RPMI8226 (cell line): ENCODE data around the gene DHH.
A peak's percentile ranks its signal among the peaks of the same experiment; 100 is the strongest.

Experiments
- DNase-seq: peaks from one replicate; pipeline ENCODE4 v3.0.0-alpha.2; 2015

DHH gene

DNA sequence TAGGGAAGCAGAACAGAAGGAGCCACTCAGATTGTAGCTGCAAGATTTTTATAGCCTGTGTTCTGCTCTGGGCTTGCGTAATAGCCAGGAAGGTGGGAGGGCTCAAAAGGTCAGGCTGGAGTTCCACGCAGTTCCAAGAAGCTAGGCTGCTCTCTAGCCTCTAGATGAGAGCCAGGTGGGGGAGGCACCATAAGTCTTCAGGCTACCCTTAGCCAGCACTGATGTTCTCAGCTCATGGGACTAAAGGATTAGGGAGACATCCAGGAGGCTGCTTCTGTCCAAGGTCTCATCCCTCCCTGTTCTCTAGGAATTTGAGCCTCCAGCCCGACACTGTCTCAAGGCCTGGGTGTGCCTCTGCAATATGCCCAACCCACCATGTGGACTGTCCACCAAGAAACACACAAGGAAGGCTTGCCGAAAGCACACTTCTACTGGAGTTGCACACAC, 14.4 kb upstream of the DHH start:
- DNase-seq = no peak

- no peak for DNase-seq
These were observed 11.0 kb upstream of the DHH start for GRCh38 chr12:49105504-49106084.

- no peak for DNase-seq
These were observed 10.2 kb upstream of the DHH start for GRCh38 chr12:49104822-49105221.

GRCh38 chr12:49100380-49100779, 5.8 kb upstream of the DHH start:
- no peak for DNase-seq

DNA sequence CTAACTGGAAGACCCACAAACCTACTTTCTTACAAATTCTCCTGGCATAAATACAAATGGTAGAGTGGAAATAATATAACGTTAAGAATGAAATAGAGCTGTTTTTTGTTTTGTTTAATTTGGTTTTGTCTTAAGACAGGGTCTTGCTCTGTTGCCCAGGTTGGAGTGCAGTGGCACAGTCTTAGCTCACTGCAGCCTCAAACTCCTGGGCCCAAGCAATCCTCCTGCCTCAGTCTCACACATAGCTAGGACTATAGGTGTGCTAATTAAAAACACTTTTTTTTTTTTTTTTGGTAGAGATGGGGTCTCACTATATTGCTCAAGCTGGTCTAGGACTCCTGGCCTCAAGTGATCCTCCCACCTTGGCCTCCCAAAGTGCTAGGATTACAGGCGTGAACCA, 4.1 kb upstream of the DHH start:
- DNase-seq = no peak

DNA sequence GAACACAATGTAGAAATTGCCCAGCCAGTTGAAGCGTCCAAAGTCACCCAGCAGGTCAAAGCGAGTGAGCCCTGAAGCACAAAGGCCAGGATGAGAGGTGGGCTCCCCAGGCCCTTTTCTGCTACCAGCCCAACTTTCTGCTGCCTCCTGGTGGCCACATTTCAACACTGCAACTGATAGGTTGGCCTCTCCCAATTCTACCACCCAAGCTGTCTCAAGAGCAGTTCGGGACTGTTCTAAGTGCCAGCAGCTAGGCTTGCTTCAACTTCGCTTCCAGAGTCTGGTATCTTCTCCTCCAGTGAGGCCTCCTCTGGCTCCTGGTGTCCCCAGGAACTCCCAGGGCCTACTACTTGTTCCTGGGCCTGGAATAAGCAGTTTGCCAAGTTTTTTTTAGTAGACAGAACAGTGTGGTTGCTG, 3.4 kb upstream of the DHH start:
- DNase-seq = peak; percentile 59

DNA sequence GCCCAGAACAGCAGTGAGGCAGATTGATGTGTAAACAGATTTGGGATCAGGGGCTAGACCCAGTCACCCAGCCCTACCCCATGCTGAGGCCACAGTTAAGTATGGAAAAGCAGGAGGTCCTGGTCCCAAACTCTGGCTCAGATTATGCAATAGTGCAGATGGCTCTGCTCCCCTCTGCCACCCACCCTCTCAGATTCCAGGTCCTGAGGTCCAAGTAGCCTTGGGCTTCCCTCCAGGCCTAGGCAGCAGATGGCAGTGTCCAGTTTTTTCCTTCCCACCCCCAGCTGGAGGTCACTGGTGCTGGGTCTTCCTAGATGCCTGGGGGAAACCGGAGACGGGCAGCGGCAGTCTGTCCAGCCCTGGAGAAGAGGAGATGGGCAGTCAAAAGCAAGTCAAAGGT, 2.8 kb upstream of the DHH start:
- no peak for DNase-seq

- DNase-seq = no peak
These were observed 369 bp upstream of the DHH start for GRCh38 chr12:49094975-49095365.

GRCh38 chr12:49093792-49094159, 825 bp downstream of the DHH start:
- no peak for DNase-seq

GRCh38 chr12:49092816-49093406, 1.7 kb downstream of the DHH start:
- no peak for DNase-seq

DNA sequence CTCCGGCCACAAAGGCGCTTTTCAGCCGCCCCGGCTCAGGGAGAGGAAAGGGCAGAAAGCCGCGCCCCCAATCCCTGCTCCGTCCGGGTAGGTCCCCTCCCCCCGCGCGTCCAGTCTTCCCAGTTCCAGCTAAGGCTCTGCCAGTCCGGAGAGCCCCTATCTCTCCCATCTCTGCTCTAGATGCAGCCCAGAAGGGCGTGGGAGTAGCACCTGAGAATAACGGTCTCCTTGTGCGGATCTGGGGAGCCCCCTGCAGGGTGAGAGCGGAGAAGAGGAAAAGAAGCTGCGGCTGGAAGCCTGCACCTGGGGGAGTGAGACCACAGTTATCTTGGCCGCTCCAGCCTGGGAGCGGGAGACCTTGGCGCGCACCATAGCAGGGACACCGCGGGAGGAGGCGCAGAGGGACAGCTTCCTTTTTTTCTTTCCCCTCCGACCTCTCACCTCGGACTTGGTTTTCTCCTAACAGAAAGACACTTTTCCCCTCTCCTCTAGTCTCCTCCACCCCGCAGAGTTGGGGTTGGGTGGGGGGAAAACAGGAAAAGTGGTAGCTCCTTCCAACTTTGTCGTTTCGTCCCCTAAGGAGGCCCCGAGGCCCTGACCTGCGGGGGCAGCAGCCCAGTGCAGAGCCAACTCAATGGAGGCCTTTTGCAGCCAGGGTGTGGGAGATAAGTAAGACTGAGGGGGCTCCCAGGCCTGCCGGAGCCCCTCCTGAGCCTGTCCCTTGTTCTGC, 2.4 kb downstream of the DHH start:
- peak; percentile 74 for DNase-seq

DNA sequence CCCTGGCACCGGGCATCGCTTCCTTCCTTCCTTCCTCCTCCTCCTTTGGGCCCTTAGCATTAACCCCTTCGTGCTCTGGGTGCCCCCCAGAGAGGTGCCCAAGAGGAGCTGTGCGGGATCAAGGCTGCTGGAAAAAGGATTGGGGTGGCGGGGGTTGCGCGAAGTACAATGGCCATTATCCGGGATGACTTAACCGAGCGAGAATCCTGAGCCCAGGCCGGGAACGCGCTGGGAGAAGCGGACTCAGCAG, 2.8 kb downstream of the DHH start:
- no peak for DNase-seq

DNA sequence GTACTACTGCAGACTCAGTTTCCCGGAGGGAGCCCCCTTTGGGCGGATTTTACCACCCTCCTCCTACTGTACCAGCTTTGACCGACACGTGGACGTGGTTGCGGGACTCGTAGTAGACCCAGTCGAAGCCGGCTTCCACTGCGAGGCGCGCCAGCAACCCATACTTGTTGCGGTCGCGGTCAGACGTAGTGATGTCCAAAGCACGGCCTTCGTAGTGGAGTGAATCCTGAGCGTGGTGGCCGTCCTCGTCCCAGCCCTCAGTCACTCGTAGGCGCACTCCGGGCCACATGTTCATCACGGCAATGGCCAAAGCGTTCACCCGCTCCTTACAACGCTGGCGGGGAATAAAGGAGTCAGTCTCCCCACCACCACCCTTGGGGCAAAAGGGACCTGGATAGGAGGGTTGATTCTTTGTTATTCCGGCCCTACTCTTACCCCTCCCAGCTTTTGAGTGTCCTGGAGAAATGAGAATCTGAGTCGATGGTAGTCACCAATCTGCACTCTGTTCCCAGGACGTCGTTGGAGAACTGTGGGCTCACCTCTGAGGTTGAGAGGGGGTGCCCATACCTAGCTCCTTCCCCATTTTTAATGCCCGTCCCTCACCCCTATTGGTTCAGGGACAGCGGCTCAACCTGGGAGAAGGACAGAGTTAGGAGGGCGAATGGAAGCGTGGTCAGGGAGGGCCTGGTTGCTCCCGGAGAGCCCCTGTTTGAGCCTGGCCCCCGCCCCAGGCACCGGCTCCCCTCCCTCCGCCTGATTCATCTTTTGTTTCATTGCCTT, 3.4 kb downstream of the DHH start:
- no peak for DNase-seq

DNA sequence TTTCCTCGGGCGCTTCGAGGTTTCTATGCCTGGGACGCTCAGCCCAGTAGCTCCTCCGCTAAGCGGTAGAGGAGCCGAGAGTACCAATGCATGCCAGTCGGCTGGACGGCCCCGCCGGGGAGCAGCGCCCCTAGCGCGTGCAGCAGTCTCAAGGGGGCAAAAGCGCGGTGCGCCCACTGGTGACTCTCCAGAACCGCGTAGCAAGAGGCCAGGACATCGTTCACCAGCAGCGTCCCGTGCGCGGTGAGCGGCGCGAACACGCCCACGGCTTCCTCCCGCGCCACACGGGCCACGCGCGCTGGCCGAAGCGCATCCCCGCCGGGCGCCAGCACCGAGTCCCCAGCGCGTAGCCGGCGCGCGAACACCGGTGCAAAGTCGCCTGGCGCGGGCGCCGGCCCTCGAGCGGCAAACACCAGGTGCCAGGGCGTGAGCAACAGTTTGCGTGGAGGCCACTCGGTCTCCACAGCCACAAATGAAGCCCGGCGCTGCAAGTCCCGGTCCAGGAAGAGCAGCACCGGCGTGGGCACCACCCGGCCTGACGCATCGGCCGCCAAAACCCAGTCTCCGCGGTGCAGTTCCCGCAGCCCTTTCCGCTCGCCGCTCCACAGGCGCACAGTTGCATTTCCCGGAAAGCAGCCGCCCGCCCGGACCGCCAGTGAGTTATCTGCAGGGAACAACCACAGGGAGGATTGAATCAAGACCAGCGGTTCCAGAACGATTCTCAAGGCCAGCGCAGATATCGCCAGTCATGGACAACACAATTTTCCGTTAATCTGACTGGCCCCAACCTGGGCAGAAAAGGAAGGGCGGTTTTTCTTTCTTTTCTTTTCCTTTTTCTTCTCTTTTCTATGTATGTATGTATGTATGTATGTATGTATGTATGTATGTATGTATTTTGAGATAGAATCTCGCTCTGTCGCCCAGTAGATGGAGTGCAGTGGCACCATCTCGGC, 4.5 kb downstream of the DHH start:
- DNase-seq = peak; percentile 57

- no peak for DNase-seq
These were observed 5.7 kb downstream of the DHH start for GRCh38 chr12:49088932-49089330.

- peak; percentile 78 for DNase-seq
These were observed 6.3 kb downstream of the DHH start for GRCh38 chr12:49088150-49088931.

DNA sequence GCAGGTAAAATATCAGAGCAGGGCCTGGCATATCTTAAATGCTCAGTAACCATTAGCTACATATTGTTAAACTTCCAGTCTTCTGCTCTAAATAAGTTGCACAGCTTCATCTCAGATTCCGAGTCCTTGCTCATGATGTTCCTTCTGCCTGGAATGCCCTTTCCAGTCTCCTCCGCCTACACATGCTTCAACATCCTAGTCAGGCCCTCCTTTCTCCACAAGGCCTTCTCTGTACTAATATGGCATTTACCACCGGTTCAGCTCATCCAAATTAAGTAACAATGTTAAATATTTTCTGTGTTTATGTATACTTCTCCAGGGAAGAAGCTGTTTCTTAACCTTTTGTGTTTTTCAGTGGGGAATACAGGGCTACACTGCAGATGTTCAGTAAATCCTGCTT, 8.5 kb downstream of the DHH start:
- no peak for DNase-seq

DNA sequence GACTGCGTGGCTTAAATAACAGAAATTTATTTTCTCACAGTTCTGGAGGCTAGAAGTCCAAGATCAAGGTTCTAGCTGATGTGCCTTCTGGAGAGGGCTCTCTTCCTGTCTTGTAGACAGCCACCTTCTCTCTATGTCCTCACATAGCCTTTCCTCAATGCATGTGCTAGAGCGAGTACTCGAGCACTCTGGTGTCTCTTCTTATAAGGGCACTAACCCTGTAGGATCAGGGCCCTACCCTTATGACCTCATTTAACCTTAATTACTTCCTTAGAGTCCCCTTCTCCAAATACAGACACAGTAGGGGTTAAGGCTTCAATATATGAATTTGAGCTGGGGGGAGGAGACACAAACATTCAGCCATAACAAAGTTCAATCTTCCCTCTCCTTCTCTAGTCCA, 10.2 kb downstream of the DHH start:
- no peak for DNase-seq

DNA sequence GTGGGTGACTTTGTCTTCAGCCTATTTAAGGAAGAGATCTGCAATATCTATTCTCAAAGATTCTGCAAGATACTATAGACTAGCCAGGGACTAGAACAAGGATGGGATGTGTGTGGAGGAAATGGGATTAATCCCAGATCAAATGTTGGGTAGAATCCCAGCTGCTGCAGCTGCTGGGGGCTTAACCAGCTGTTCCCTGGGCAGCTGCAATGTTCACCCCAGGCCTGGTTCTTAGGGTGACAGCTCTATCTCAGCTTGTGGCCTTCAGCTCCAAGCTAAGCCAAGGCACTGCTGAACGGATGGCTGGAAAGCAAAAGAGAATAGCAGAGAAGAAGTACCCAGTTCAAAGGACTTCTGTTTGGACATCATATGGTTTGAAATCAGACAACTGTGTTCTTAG, 14.8 kb downstream of the DHH start:
- DNase-seq = no peak

- no peak for DNase-seq
These were observed 23.6 kb downstream of the DHH start for GRCh38 chr12:49070971-49071370.

GRCh38 chr12:49069507-49070346, 24.9 kb downstream of the DHH start, which contains the start of gene RHEBL1:
RHEBL1 (minus strand) TSS chr12:49069979; CDS start chr12:49069785, 194 bp downstream.
- DNase-seq = peak; percentile 99
